Skeletal muscle satellite cell (primary cell): ENCODE results near the gene ADRA2C.

Source experiments
- H3K27me3 ChIP-seq: 2 replicates; pipeline ENCODE4 v1.7.0; 2013; ENCODE audit warnings: low read length; ENCODE audit not compliant: control insufficient read depth, insufficient read depth
- H3K36me3 ChIP-seq: 2 replicates; pipeline ENCODE4 v1.7.0; 2013; ENCODE audit warnings: mild to moderate bottlenecking, control low read depth, low read length; ENCODE audit not compliant: insufficient read depth
- H3K4me1 ChIP-seq: 2 replicates; pipeline ENCODE4 v1.7.0; 2013; ENCODE audit warnings: low read length; ENCODE audit not compliant: control insufficient read depth, insufficient read depth
- H3K4me2 ChIP-seq: 2 replicates; pipeline ENCODE4 v1.7.0; 2013; ENCODE audit warnings: mild to moderate bottlenecking, low read length
- H3K4me3 ChIP-seq: 2 replicates; pipeline ENCODE4 v1.7.0; 2013; ENCODE audit warnings: low read length
- H3K9ac ChIP-seq: 2 replicates; pipeline ENCODE4 v1.7.0; 2013; ENCODE audit warnings: mild to moderate bottlenecking, low read depth, low read length, moderate library complexity
- H3K9me3 ChIP-seq: replicated peaks from 2 replicates; pipeline ENCODE4 v1.7.0; 2013; ENCODE audit warnings: mild to moderate bottlenecking, control low read depth, low read length

The ADRA2C gene

GRCh38 chr4:3766785-3767569, 792 bp downstream of the ADRA2C start:
- H3K27me3 ChIP-seq = peaks cover 54% of the 10 kb centered on the region
- peak overlapping the region; percentile 86 for H3K4me2 ChIP-seq
- no peaks in the 10 kb centered on the region for H3K9me3 ChIP-seq
- no peaks in the 10 kb centered on the region for H3K36me3 ChIP-seq
- no peak overlapping the region for H3K9ac ChIP-seq
- H3K4me1 ChIP-seq = peaks cover 7% of the 10 kb centered on the region
- peak overlapping the region; percentile 63 for H3K4me3 ChIP-seq

- peaks cover 7% of the 10 kb centered on the region for H3K4me1 ChIP-seq
- H3K4me2 ChIP-seq = no peak overlapping the region
- no peak overlapping the region for H3K4me3 ChIP-seq
- no peaks in the 10 kb centered on the region for H3K36me3 ChIP-seq
- no peaks in the 10 kb centered on the region for H3K9me3 ChIP-seq
- no peak overlapping the region for H3K9ac ChIP-seq
- H3K27me3 ChIP-seq = peaks cover 60% of the 10 kb centered on the region
These were observed 1.5 kb downstream of the ADRA2C start for GRCh38 chr4:3767570-3768288.

GRCh38 chr4:3768842-3769641, 2.9 kb downstream of the ADRA2C start:
- Histone ChIP-seq H3K4me2 (no peak overlapping the region), H3K9me3 (no peaks in the 10 kb centered on the region), H3K27me3 (peaks cover 65% of the 10 kb centered on the region), H3K9ac (no peak overlapping the region), H3K4me3 (no peak overlapping the region), H3K4me1 (peaks cover 13% of the 10 kb centered on the region), H3K36me3 (no peaks in the 10 kb centered on the region)

- H3K36me3 ChIP-seq = no peaks in the 10 kb centered on the region
- H3K9ac ChIP-seq = no peak overlapping the region
- H3K4me3 ChIP-seq = no peak overlapping the region
- H3K27me3 ChIP-seq = peaks cover 65% of the 10 kb centered on the region
- H3K9me3 ChIP-seq = no peaks in the 10 kb centered on the region
- H3K4me1 ChIP-seq = peaks cover 13% of the 10 kb centered on the region
- no peak overlapping the region for H3K4me2 ChIP-seq
These were observed 3.5 kb downstream of the ADRA2C start for GRCh38 chr4:3769642-3770184.

GRCh38 chr4:3770323-3771163, 4.4 kb downstream of the ADRA2C start:
- H3K9me3 ChIP-seq = no peaks in the 10 kb centered on the region
- H3K4me2 ChIP-seq = no peak overlapping the region
- H3K36me3 ChIP-seq = no peaks in the 10 kb centered on the region
- no peak overlapping the region for H3K9ac ChIP-seq
- H3K4me1 ChIP-seq = peaks cover 6% of the 10 kb centered on the region
- peaks cover 63% of the 10 kb centered on the region for H3K27me3 ChIP-seq
- no peak overlapping the region for H3K4me3 ChIP-seq

GRCh38 chr4:3771164-3771809, 5.1 kb downstream of the ADRA2C start:
- Histone ChIP-seq H3K4me3 (no peak overlapping the region), H3K4me1 (peaks cover 6% of the 10 kb centered on the region), H3K9ac (no peak overlapping the region), H3K36me3 (no peaks in the 10 kb centered on the region), H3K4me2 (no peak overlapping the region), H3K27me3 (peaks cover 69% of the 10 kb centered on the region), H3K9me3 (no peaks in the 10 kb centered on the region)

- peaks cover 68% of the 10 kb centered on the region for H3K27me3 ChIP-seq
- H3K4me1 ChIP-seq = peaks cover 6% of the 10 kb centered on the region
- H3K36me3 ChIP-seq = no peaks in the 10 kb centered on the region
- H3K9me3 ChIP-seq = no peaks in the 10 kb centered on the region
- no peak overlapping the region for H3K4me3 ChIP-seq
- no peak overlapping the region for H3K9ac ChIP-seq
- H3K4me2 ChIP-seq = no peak overlapping the region
These were observed 5.8 kb downstream of the ADRA2C start for GRCh38 chr4:3771939-3772495.

GRCh38 chr4:3772632-3773031, 6.4 kb downstream of the ADRA2C start:
- Histone ChIP-seq H3K4me3 (no peak overlapping the region), H3K4me1 (peaks cover 6% of the 10 kb centered on the region), H3K9ac (no peak overlapping the region), H3K4me2 (no peak overlapping the region), H3K9me3 (no peaks in the 10 kb centered on the region), H3K36me3 (no peaks in the 10 kb centered on the region), H3K27me3 (peaks cover 64% of the 10 kb centered on the region)

- no peaks in the 10 kb centered on the region for H3K36me3 ChIP-seq
- no peak overlapping the region for H3K9ac ChIP-seq
- peaks cover 57% of the 10 kb centered on the region for H3K27me3 ChIP-seq
- H3K9me3 ChIP-seq = no peaks in the 10 kb centered on the region
- H3K4me1 ChIP-seq = peaks cover 6% of the 10 kb centered on the region
- no peak overlapping the region for H3K4me2 ChIP-seq
- H3K4me3 ChIP-seq = no peak overlapping the region
These were observed 7.4 kb downstream of the ADRA2C start for GRCh38 chr4:3773552-3774001.

- Histone ChIP-seq H3K9ac (no peak overlapping the region), H3K36me3 (no peaks in the 10 kb centered on the region), H3K9me3 (no peaks in the 10 kb centered on the region), H3K4me1 (peaks cover 6% of the 10 kb centered on the region), H3K4me3 (no peak overlapping the region), H3K27me3 (peaks cover 53% of the 10 kb centered on the region), H3K4me2 (no peak overlapping the region)
These were observed 8.2 kb downstream of the ADRA2C start for GRCh38 chr4:3774253-3774883.
